ENCODE measurements around the gene TGOLN2.
A peak's percentile ranks its signal among the peaks of the same experiment; 100 is the strongest.

The TGOLN2 gene

DNA sequence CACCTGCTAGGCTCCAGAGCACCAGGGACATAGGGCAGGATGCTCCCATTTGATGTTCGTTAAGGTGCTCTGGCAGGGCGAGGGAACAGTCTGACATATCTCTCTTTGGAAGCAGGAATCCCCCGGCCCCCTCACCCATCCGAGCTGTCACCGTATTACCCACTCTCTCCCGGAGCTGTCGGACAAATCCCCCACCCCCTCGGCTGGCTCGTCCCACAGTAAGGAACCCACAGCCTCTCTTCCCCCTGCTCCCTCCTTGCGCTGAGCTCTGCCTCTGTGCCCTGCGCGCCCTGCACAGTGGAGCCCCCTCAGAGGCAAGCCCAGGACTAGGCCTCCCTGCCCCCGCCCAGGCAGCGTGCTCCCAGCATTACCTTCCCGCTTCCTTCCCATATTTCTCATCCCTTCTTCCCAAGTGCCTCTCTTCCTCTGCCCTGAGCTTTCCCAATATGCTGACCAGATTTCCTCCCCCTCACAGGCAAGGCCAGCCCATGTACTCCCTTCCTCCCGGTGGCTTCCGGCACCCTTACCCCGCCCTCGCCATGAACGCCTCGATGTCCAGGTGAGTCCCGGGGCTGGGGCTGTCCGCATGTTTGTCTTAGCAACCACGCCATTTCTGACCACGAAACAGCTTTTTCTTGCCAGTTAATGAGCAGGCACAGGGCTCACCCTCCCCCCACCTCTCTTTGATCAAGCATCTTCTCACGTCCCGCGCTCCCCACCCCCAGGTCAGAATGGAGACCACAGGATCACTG is 23.8 kb downstream of the TGOLN2 start:
- no peak for DNase-seq

DNA sequence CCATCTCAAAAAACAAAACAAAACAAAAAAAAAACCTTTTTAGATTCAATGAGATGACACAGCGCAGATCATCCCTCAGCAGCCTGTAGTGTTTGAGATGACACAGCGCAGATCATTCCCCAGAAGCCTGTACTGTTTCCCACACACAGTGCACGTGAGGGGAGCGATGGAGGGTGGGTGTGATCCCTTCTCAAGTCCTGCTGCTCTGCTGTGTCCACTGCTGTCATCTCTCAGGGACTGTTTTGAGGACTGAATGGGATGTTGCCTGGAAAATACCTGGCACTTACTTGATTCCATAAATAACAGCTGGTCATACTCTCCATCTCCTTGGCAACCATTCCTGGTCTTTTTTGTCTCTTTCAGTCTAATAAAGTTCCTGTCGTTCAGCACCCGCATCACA is 25.7 kb downstream of the TGOLN2 start:
- DNase-seq: no peak

DNA sequence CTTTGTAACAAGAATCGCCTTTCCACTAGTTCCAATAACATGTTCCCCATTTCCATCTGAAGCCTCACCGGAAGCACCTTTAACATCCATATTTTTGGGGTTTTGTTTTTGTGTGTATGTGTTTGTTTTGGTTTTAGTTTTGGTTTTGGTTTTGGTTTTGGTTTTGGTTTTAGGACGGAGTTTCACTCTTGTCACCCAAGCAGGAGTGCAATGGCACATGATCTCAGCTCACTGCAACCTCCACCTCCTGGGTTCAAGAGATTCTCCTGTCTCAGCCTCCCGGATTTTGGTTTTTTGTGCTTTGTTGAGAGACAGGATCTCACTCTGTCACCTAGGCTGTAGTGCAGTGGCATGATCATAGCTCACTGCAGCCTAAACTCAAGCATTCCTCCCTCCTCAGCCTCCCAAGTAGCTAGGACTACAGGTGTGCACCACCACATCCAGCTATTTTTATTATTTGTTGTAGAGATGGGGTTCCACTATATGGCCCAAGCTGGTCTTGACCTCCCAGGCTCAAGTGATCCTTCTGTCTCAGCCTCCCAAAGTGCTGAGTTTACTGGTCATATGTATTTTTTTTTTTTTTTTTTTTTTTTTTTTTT is 36.3 kb downstream of the TGOLN2 start:
- DNase-seq: peak; percentile 52

- no peak for DNase-seq
Observed at GRCh38 chr2:85288244-85288725, 39.5 kb downstream of the TGOLN2 start.

DNA sequence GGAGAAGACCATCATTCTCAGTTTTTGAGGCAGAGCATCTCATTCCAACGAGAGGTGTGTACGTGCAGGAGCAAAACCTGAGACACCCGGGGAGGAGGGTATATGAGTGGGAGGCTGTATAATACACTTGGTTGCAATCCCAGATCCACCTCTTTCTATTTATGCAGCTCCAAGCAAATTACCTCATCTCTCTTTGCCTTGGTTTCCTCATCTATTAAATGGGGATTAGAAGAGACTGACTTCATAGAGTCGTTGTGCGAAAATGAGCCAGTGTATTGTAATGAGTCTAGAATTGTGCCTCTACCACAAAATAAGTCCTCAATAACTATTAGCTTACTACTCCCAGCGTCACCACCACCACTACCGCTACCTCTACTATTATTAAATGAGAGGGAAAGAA is 40.1 kb downstream of the TGOLN2 start:
- DNase-seq: no peak

- no peak for DNase-seq
Observed at GRCh38 chr2:85286918-85287317, 40.9 kb downstream of the TGOLN2 start.

DNA sequence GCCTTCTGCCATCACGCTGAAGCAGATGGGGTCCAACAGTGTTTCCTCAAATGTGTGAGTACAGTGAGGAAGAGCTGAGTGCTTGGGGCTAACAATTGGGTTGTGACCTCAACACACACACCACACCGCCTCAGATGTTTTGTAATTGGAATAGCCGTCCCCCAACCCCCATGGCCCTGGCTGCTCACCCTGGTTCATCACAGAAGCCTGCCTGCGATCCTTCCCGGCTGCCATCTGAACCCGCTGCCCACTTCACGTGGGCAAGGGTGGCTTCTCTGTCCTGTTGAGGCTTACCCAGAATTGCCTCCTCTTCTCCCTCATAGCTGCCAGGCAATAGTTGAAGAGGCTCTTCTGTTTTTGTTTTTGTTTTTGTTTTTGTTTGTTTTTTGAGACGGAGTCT is 44.1 kb downstream of the TGOLN2 start:
- no peak for DNase-seq

DNA sequence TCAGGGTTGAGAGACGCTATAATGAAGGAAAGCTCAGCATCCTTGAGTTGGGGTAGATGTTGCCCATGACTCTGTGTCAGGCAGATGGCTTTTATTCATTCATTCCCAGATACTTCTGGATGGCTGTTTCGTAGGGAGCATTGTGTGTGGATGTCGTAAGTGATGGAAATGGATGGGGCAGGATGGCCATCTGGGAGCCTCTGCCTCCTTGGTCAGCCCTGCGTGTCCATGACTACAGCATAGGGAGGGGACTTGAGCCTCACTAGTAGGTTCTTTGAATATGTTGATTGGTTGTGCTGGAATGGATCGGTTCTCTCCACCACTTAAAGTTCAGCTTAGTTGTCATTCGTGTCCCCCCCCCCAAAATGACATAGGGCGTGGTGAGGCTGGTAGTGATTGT is 44.9 kb downstream of the TGOLN2 start:
- DNase-seq: no peak

- DNase-seq: no peak
Observed at GRCh38 chr2:85281553-85281952, 46.2 kb downstream of the TGOLN2 start.

GRCh38 chr2:85278361-85278760 is 49.4 kb downstream of the TGOLN2 start:
- no peak for DNase-seq

GRCh38 chr2:85277416-85278158 is 50.2 kb downstream of the TGOLN2 start:
- DNase-seq: no peak

DNA sequence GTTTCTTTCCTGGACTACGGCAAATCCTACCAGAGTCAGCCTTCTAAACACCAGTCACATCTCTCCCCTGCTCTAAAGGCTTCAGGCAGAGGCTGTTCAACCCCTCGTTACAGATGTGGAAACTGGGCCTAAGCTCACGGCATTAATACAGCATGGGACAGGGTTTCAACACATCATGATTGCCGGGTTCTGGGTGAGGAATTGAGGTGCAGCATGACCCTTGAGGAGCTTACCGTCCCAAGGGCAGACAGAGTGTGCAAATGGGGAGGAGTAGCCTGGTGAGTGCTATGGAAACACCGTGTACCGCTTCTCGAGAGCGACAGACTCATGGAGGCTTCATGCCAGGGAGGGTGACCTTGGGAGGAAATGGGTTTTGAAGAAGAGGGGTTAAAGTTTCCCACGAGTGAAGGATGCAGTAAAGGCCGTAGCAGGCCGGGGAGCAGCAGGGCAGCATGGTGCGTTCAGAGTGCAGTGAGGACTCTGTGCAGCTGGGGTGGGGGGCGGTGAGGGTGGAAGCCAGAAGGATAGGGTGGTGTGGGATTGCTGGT is 51.1 kb downstream of the TGOLN2 start:
- DNase-seq: no peak

DNA sequence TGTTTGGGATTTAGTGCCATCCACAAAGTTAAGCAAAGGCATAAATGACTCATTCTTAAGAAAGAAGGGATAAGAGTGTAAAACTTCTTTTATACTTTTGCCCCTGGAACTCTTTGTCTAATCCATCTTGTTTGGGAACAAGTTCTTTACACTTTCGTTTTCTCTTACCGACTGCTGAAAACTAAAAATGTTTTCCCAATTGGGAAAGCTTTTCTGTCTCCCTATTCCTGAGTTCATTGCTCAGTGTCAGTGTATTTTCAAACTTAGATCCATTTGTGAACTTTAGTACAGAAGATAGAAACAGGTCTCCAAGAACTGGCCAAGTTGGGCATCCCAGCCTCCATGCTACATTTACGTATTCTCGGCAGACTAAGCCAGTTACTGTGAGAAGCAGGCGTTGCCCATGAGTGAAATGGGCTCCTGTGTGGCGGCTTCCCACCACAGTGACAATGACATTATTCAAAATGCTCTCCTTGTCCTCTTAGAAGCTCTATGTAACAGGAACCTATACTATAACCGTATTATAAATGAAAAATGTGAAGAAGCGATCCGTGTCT is 51.7 kb downstream of the TGOLN2 start:
- no peak for DNase-seq

- no peak for DNase-seq
Observed at GRCh38 chr2:85273738-85274731, 53.8 kb downstream of the TGOLN2 start.

DNA sequence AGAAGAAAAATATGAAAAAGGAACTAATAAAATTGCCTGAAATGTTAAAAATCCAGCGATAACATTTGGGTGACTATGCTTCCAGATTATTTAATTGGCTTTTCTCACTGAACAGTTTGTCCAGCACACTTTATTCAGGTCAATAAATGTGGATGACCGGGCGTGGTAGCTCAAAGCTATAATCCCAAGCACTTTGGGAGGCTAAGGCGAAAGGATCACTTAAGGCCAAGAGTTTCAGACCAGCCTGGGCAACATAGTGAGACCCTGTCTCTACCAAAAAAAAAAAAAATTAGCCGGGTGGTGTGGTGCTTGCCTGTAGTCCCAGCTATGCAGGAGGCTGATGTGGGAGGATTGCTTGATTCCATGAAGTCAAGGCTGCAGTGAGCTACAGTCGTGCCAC is 55.4 kb downstream of the TGOLN2 start:
- no peak for DNase-seq

DNA sequence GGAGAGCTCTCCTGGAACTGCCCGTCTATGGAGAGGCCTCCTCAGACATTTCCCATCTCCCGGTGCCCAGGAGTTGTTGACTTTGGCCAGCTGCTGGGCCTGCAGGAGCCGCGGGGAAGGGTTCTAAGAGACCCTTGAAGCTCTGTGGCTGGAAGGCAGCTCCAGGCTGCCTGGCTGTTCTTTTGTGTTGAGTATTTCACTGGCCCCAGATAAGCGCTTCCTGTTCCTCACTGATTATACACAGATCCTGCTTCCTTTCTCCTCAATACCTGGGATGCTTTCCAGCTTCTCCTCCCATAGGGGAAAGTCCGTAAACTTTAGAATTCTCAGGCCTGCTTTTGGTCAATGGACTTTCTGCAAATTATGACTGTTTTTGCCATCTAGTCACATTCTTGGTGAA is 57.8 kb downstream of the TGOLN2 start:
- no peak for DNase-seq

Measured in CD4-positive, alpha-beta T cell treated with Interleukin-21 for 1 hour (primary cell).